GM18526 (cell line): ENCODE measurements around the gene URB1.

Experiments
- POLR2A ChIP-seq: IDR thresholded peaks from 3 replicates; pipeline ENCODE4 v1.6.1; 2011; ENCODE audit not compliant: insufficient read length; ENCODE audit errors: extremely low read depth

Gene URB1

GRCh38 chr21:32340863-32341848 is 51.7 kb downstream of the URB1 start:
- no peak for TF ChIP-seq POLR2A

- no peak for TF ChIP-seq POLR2A
Measured at GRCh38 chr21:32338209-32338921, 54.4 kb downstream of the URB1 start.

GRCh38 chr21:32337206-32337605 is 55.6 kb downstream of the URB1 start:
- TF ChIP-seq POLR2A = no peak

- TF ChIP-seq POLR2A = no peak
Measured at GRCh38 chr21:32336711-32337110, 56.1 kb downstream of the URB1 start.

- TF ChIP-seq POLR2A = no peak
Measured at GRCh38 chr21:32335601-32336575, 56.9 kb downstream of the URB1 start.

- no peak for TF ChIP-seq POLR2A
Measured at GRCh38 chr21:32334980-32335531, 57.8 kb downstream of the URB1 start.

- no peak for TF ChIP-seq POLR2A
Measured at GRCh38 chr21:32333953-32334673, 58.7 kb downstream of the URB1 start.

GRCh38 chr21:32332463-32332951 is 60.3 kb downstream of the URB1 start:
- TF ChIP-seq POLR2A = no peak

- TF ChIP-seq POLR2A = no peak
Measured at GRCh38 chr21:32331444-32332305, 61.1 kb downstream of the URB1 start.

GRCh38 chr21:32330784-32331311 is 62.0 kb downstream of the URB1 start:
- no peak for TF ChIP-seq POLR2A

GRCh38 chr21:32329776-32330175 is 63.0 kb downstream of the URB1 start:
- no peak for TF ChIP-seq POLR2A

GRCh38 chr21:32329331-32329730 is 63.5 kb downstream of the URB1 start:
- no peak for TF ChIP-seq POLR2A

- no peak for TF ChIP-seq POLR2A
Measured at GRCh38 chr21:32328595-32328994, 64.2 kb downstream of the URB1 start.

- no peak for TF ChIP-seq POLR2A
Measured at GRCh38 chr21:32325706-32326105, 67.1 kb downstream of the URB1 start.
